Fibroblast of peridontal ligament (primary cell): Measurements from ENCODE around the gene GPR108.

ENCODE experiments used
- DNase-seq: peaks from one replicate; pipeline ENCODE4 v3.0.0-alpha.2; 2010; ENCODE audit errors: extremely low read depth

Gene GPR108

DNA sequence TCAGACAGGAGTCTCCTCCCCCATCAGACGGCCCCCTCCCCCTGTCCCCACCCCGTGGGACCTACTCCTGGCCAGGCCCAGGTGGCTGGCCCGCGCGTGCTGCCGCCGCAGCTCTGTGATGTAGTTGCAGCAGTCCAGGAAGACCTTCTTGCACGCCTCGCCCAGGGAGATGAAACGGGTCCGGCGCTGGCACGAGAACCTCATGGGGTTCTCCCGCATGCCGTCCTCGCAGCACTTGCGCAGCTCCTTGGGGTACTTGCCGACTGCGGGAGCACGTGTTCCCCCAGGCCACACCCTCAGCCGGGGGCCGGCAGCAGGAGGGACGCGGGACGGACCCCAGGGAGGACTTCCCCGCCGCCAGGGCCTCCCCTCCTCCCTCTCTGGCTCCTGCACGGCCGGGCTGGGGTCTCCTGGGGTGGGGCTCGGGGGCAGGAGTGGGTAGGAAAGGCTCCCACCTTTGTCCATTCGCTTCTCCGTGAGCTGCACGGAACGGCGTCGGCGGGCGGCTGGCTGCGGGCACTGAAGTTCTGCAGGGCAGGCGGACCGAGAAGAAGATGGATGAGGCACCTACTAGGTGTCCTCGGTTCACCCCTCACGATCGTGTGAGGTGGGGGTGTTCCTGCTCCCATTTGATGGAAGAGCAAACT is 30.2 kb downstream of the GPR108 start:
- no peak for DNase-seq

DNA sequence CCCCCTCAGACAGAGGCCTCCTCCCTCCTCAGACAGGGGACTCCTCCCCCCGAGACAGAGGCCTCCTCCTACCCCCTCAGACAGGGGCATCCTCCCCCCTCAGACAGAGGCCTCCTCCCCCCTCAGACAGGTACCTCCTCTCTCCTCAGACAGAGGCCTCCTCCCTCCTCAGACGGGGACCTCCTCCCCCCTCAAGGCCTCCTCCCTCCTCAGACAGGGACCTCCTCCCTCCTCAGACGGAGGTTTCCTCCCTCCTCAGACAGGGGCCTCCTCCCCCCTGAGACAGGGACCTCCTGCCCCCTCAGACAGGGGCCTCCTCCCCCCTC is 30.8 kb downstream of the GPR108 start:
- DNase-seq: no peak

DNA sequence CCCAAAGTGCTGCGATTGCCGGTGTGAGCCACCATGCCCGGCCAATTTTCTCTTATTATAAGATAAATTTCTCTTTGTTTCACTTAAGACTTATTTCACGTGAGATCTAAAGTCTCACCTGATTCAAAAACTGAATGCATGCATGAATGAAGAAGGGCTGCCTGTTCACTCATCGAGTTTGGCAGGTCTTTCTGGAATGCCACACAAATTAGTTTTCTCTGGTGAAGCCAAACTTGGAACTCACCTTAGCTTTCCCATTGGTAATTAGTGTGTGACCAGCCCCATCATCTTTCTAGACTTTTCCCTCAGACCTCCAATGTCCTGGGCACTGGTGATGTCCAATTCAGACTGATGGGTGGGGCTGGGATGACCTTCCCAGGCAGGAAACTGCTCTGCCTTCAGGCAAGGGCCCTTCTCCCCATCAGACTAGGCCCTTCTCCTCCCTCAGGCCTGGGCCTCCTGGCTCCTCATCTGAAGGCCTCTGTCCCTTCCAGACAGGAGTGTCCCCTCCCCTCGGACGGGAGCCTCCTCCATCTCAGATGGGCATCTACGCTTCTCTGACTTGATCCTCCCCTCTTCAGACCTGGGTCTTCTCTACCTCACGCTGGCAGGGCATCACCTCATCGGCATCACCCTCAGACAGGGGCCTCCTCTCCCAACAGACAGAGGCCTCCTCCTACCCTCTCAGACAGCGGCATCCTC is 31.3 kb downstream of the GPR108 start:
- no peak for DNase-seq

DNA sequence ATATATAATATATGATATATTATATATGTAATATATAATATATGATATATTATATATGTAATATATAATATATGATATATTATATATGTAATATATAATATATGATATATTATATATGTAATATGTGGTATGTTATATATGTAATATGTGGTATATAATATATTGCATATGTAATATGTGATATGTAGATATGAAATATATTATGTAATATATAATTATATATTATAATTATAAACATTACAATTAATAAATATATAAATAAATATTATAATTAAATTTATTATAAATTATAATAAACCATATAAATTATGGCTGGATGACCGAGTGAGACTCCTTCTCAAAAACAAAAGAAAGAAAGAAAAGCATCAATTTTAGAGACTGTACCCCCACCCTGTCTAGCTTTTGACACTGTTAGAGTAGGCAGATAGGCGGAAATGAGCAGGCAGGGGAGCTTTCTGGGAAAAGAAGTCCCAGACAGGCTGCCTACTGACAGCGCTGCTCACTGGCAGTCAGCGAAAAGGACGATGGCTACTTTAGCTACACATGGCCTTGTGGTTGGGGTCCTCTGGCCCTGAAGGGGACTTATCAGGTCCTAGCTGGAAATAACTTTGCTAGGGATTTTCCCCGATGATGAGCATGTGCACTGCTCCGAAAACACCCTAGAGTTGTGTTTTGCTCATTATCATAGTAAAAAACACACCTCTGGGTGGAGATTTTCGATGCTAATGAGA is 36.6 kb downstream of the GPR108 start:
- DNase-seq: no peak

DNA sequence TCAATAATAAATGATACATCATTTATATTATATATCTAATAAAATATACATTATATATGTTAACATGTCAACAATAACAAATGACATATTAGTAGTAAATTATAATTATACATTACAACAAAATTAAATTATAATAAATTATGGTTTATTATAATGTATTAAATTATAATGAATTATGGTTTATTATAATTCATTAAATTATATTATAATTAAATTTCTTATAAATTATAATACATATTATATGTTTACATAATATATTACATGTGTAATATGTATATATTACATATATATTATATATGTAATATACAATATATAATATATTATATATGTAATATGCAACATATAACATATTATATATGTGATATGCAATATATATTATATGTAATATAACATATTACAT is 37.4 kb downstream of the GPR108 start:
- no peak for DNase-seq

DNA sequence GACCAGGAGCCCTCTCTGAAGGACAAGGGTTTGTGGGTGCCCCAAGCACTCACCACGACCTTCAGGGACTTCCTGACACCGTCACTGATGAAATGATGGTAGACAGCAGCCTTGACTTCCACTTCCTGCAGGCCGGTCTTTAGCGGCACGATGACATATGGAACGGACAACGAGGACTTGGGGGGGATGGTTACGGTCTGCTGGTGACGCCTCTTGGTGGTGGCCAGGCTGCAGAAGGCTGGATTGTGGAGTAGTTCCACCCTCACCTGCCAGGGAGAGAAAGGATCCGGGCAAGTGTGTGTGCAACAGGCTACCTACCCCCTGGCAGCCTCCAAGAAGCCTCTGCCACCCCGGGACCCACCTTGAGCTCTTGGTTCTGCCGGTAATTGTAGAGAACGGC is 40.1 kb downstream of the GPR108 start:
- DNase-seq: no peak

DNA sequence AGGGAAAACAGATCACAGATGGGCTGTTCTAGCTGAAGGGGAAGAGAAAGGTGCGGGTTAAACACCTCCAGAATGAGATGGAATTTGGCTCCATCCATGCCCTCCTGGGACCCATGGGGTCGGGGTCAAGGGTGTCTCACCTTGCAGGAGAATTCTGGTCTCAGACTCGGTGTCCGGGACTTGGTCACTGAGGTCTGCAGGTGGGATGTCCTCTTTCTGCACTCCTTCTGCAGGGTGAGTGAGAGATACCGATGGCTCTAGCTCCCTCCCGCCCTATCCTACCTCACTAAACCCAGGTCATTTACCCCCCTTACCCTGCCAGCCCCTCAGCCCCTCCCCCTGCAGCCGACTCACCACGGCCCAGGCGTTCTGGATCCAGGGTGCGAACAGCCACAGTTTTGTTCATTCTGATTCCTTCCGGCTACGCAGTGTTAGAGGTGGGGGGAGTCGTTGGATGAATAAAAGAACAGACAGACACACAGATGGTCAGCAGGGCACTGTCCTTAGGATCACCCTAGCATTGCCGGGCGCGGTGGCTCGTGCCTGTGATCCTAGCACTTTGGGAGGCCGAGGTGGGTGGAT is 41.0 kb downstream of the GPR108 start:
- DNase-seq: no peak

DNA sequence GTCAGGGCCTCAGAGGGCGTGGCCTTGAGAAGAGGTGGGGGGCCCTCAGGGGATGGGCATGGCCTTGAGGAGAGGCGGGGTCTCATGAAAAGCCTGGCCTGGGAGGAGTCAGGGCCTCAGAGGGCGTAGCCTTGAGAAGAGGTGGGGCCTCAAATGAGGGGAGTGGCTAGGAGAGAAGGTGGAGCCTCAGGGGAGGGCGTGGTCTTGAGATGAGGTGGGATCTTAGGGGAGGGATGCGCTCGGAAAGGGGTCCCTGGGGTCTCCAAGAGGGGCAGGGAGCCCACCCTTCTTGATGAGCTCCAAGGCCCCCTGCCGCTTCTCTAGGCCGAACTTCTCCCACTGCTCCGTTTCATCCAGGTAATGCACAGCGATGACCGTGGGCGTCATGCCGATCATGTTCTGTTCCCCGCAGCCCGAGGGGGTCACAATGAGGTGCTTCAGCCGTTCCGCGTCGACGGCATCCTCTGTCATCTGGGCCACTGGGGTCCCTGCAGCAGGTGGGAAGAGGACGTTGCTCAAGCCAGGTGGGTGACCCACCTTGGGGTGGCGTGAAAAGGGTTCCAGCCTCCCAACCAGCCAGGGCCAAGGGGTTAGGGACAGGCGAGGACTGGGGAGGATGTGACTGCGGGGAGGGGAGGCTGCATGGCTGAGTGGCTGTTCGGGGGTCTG is 43.1 kb downstream of the GPR108 start:
- DNase-seq: no peak

DNA sequence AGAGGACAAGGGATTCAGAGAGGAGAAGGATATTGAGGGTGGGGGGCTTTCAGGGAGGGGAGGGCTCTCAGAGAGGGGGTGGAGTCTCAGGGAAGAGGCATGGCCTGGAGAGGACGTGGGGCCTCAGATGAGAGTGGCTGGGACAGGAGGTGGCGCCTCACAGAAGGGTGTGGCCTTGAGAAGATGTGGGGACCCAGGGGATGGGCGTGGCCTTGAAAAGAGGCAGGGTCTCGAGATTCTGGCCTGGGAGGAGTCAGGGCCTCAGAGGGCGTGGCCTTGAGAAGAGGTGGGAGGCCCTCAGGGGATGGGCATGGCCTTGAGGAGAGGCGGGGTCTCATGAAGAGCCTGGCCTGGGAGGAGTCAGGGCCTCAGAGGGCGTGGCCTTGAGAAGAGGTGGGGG is 43.7 kb downstream of the GPR108 start:
- DNase-seq: no peak

DNA sequence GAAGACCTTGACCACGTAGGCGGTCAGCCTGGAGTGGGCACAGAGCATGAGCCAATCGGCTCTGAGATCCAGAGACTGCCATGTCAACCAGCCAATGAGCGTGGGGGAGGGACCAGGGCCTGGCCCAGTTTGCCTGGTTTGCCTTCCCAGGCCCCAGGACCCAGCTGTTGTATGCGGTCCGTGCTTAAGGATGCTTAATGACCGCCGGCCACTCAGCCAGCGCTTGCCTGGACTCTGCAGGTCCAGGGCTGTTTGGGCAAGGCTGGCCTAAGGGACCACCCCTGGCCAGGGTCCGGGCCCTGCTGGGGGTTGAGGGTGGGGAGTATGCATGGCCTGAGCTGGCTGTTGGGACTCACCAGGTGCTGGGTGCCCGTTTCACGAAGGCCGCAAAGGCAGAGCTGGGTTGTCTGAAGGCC is 44.3 kb downstream of the GPR108 start:
- no peak for DNase-seq

DNA sequence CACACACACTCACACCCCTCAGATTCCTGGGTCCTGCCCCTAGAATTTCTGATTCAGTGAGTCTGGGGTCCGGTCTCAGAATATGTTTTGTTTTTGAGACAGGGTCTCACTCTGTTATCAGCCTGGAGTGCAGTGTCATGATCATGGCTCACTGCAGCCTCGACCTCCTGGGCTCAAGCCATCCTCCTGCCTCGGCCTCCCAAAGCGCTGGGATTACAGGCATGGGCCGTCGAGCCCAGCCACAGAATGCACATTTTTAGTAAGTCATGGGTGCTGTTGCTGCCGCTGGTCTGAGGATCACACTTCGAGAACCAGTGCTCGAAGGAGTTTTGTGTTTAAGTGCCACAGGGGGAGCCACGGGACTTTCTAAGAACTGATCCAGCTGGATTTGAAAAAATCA is 45.4 kb downstream of the GPR108 start:
- no peak for DNase-seq

DNA sequence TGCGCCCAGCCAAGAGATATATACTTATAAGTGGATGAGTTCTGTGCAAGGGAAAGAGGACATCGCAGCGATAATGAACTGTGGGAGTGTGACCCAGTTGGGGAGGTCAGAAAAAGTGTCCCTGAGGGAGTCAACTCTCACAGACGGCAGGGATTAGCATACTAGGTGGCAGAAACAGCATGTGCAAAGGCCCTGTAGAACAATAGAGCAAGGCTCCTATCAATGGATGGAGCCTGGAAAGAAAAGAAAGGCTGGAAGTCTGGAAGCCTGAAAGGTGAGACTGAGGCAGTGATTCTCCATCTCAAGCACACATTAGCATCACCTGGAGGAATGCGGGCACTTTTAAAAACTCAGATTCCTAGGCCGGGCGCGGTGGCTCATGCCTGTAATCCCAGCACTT is 46.0 kb downstream of the GPR108 start:
- DNase-seq: no peak

DNA sequence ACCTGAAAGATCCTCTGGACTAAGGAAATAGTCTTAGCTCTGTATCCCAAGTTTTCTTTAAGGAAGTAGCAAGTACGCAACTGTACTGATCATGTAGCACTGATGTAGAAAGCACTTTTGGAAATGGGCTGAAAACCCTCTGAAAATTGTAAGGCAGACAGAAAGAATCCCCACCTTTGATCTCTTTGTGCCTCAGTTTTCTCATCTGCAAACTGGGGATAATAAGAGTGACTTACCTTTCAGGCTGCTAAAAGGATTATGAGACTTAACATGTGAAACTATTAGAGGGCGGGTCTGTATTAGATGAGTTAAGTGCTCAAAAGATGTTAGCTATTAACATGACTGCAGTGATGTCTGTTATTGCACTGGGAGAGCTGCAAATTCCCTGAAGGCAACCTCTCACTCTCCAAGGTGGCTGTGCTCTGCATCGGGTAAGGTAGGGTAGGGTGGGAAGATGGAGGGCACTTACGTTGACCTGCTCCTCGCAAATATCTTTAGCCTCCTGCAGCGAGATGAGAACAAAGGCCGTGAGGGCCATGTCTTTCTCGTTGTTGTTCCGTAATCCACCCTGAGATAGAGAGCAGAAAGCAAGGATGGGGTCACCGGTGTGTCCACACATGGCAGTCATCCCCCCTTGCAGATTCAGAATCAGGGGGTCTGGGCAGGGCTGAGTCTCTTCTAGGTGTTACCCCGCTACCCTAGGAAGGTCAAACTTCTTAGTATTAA is 47.1 kb downstream of the GPR108 start:
- DNase-seq: no peak

DNA sequence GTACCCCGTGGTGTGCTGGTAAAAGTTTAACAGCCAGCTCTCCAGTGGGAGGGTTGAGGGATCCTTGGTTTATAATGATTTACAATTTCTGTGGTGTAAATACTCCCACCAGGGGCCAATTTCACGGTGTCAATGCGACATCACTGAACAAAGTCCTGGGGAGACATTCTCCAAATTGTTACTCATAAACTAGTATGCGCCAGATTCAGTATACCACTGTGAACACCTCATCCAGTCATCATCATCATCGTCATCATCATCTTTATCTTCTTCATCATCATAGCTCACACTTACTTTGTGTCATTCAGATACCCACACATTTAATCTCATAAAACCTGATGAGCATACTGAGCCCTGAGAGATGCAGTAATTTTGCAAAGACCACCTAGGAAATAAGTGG is 50.3 kb downstream of the GPR108 start:
- DNase-seq: no peak

DNA sequence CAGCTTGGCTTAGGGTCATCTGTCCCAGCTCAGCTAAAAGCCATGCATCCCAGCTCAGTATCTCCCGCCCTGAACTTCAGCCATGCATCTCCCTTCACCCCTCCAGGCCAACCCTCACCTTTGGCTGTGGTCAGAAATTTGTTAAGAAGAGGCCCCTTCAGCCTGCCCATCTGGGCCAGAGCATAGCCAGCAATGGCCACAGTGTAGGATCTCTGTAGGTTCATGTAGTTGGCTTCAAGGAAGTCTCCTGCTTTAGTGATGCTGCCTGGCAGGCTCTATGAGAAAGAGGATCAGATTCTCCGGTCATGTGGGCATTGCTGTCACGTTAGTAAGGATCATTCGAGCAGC is 50.8 kb downstream of the GPR108 start:
- no peak for DNase-seq

DNA sequence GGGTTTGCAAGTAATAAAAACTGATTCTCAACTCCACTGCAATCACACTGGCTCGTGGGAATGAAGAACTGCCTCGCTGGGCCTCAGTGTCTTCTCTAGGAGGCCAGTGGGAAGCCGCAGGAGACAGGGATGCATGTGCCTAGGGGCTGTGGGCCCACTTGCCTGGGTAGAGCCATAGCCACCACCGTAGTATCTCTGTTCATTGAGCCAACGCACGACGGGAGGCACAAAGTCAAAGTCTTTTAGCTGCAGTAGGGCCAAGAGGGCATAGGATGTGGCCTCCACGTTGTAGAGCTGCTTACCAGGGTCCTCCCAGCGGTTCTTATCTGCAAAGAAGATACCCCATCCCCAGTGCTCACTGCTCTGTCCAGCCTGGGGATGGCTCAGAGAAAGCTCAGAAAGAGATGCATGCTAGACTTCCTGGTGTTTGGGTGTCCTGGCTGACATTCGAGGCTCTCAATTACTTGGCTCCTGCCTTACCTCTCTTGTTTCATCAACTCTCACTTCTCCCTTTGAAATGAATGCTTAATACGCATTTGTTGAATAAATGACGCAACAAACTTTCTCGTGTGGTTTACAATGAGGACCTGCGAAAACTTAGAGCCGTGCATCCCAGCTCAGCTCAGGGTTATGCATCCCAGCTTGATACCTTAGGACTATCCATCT is 51.3 kb downstream of the GPR108 start:
- no peak for DNase-seq

DNA sequence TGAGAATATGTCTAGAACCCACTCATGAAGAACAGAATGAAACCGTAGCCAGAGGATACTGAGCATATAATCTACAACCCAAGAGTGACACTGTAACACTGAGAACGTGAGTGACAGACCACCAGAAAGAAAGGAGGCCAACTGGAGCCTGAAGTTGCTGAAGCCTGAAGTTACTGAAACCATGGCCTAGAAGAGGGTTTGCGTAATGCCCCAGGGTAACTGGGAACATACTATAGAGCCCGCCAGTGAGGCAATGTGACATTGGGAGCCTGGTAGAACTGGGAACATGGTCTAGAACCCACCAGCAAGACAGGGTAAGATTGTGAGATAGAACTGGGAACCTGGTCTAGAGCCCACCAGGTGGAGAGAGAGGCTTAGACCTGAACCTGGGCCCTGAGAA is 51.9 kb downstream of the GPR108 start:
- no peak for DNase-seq

DNA sequence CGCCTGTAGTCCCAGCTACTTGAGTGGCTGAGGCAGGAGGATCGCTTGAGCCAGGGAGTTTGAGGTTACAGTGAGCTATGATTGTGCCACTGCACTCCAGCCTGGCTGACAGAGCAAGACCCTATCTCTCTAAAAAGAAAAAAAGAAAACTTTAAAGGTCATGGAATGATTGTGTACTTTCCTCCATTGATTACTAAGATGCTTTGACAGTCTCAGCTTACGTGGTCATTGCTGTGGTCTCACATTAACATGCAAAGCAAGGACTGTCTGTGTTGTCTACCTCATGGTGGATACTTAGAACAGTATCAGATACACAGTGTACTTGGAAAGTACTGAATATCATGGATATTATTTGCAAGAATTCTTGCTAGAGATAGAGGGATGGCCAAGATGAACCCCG is 53.4 kb downstream of the GPR108 start:
- DNase-seq: no peak

DNA sequence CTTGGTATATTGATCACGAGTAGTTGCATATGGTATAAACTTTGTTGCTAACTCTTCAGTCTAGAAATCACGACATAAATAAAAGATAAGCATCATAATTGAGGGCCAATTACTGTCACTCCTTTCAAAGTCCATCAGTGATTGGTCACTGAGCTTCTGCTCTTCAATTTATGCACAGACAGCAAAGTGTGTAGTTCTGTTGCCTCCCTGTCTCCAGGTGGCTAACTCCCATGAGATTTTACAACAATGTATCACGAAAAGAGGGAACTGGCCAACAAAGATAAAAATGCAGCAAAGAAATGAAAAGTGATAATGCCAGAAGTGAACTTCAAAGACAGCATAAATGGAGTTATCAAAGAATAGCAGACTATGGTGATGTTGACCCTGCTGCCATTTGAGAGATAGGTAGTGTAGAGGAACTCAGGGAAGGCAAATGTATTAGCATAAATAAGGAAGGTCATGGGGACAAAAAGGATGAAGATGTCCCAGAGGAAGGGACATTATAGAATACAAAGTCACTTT is 54.7 kb downstream of the GPR108 start:
- DNase-seq: no peak

DNA sequence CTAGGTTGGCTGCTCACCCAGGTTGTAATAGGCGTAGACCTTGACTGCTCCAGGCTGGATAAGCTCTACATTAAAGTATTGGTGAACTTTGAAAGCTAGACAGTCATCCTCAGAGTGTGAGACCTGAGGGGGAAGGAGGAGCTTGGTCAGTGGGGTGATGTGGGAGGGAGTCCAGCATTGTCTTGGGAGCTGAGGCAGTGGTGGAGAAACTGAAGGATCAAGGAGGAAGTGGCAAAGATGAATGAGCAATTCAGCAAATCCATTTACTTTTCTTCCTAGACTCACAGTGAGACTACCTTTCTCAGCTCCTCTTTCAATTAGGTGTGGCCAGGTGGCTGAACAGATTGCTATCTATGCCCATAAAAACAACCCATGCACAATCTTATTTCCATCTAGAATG is 57.2 kb downstream of the GPR108 start:
- DNase-seq: no peak
